OCI-LY7 (cell line): Measurements from ENCODE around the gene MYO18B. TPM values are rescaled to one million over a fixed set of nuclear protein-coding genes. Genes with fewer than 3 reads are reported as not detected.

Experiments used
- BruUV-seq: library from RNA; stranded (reverse); fragments of 400-500 nt; replicated peaks from 2 replicates; lab custom pipeline; 2021; lab: Mats Ljungman, UMichigan
- CTCF ChIA-PET: fragments of 300-600 bp; sonication (Branson Sonifier 250); formaldehyde crosslinking; loops from one replicate; lab custom pipeline; 2022; ENCODE audit warnings: antibody characterized with exemption; ENCODE audit not compliant: unreplicated experiment; lab: Charles Lee
- POLR2A ChIA-PET: fragments of 300-600 bp; sonication (Branson Sonifier 250); formaldehyde crosslinking; loops from one replicate; lab custom pipeline; 2022; ENCODE audit warnings: antibody characterized with exemption; lab: Charles Lee
- DNase-seq: peaks from one replicate; pipeline ENCODE4 v3.0.0-alpha.2; 2015; ENCODE audit warnings: low spot score
- H2AFZ ChIP-seq: fragments of 200-600 bp; sonication (generic), shearing (Covaris generic); 2 replicates; pipeline ENCODE4 v1.6.1; 2014; ENCODE audit warnings: mild to moderate bottlenecking, antibody characterized with exemption, low read length, moderate library complexity
- H3K27ac ChIP-seq: fragments of 200-600 bp; sonication (generic); 2 replicates; pipeline ENCODE4 v1.5.1; 2014; ENCODE audit warnings: mixed run types, low read depth, mild to moderate bottlenecking, moderate library complexity, low read length, inconsistent platforms; ENCODE audit not compliant: poor library complexity, severe bottlenecking
- H3K36me3 ChIP-seq: fragments of 200-600 bp; sonication (generic); 2 replicates; pipeline ENCODE4 v1.6.1; 2014; ENCODE audit warnings: mild to moderate bottlenecking, antibody characterized with exemption, low read length, moderate library complexity, mixed read lengths; ENCODE audit not compliant: insufficient read depth
- H3K4me1 ChIP-seq: fragments of 200-600 bp; sonication (generic); 2 replicates; pipeline ENCODE4 v1.5.1; 2014; ENCODE audit warnings: mild to moderate bottlenecking, low read length; ENCODE audit not compliant: insufficient read depth, poor library complexity, severe bottlenecking
- H3K4me2 ChIP-seq: fragments of 200-600 bp; sonication (generic); 2 replicates; pipeline ENCODE4 v1.6.1; 2014; ENCODE audit warnings: mild to moderate bottlenecking, low read length
- H3K4me3 ChIP-seq: fragments of 200-600 bp; sonication (generic); 2 replicates; pipeline ENCODE4 v1.5.1; 2014; ENCODE audit warnings: mild to moderate bottlenecking, low read depth, low read length; ENCODE audit not compliant: poor library complexity, severe bottlenecking
- H3K79me2 ChIP-seq: fragments of 200-600 bp; sonication (generic); 2 replicates; pipeline ENCODE4 v1.6.1; 2016; ENCODE audit warnings: low read depth, mild to moderate bottlenecking, low read length, moderate library complexity, mixed read lengths; ENCODE audit not compliant: insufficient read depth
- H3K9me2 ChIP-seq: fragments of 200-600 bp; sonication (generic); 2 replicates; pipeline ENCODE4 v1.6.1; 2016; ENCODE audit warnings: mild to moderate bottlenecking, low read length, mixed read lengths; ENCODE audit not compliant: insufficient read depth
- H3K9me3 ChIP-seq: fragments of 200-600 bp; sonication (generic); 2 replicates; pipeline ENCODE4 v1.6.1; 2014; ENCODE audit warnings: mild to moderate bottlenecking, mixed run types, low read length, mixed read lengths
- H4K20me1 ChIP-seq: fragments of 200-600 bp; sonication (generic); 2 replicates; pipeline ENCODE4 v1.6.1; 2014; ENCODE audit warnings: mild to moderate bottlenecking, antibody characterized with exemption, low read length, moderate library complexity, mixed read lengths; ENCODE audit not compliant: insufficient read depth
- CTCF ChIP-seq: fragments of 200-600 bp; sonication (generic); conservative IDR thresholded peaks from 2 replicates; pipeline ENCODE4 v1.5.1; 2014; ENCODE audit warnings: mild to moderate bottlenecking, antibody characterized with exemption, low read length, moderate library complexity, mixed read lengths
- EZH2phosphoT487 ChIP-seq: fragments of 200-600 bp; sonication (generic); IDR thresholded peaks from 2 replicates; pipeline ENCODE4 v1.6.1; 2018; ENCODE audit warnings: low read depth, borderline replicate concordance, mild to moderate bottlenecking, mixed run types, antibody characterized with exemption, low read length, moderate library complexity, mixed read lengths
- intact Hi-C: fragments of 100-400 bp; cut with micrococcal nuclease; formaldehyde crosslinking; loops from one replicate; pipeline ENCODE4 v1.10.0; 2022; ENCODE audit not compliant: unreplicated experiment
- total RNA-seq, 2 experiments: library from RNA; depleted of rRNA in 1 of 2; stranded (reverse); fragments of >200 nt in 1 of 2; shearing (Covaris generic) in 1 of 2; gene quantifications; 2 replicates each; pipeline ENCODE4 v1.2.3, GENCODE V29; 2014 to 2022

Gene MYO18B
- total RNA-seq, 2 experiments from 2014 or later, result not detected

DNA sequence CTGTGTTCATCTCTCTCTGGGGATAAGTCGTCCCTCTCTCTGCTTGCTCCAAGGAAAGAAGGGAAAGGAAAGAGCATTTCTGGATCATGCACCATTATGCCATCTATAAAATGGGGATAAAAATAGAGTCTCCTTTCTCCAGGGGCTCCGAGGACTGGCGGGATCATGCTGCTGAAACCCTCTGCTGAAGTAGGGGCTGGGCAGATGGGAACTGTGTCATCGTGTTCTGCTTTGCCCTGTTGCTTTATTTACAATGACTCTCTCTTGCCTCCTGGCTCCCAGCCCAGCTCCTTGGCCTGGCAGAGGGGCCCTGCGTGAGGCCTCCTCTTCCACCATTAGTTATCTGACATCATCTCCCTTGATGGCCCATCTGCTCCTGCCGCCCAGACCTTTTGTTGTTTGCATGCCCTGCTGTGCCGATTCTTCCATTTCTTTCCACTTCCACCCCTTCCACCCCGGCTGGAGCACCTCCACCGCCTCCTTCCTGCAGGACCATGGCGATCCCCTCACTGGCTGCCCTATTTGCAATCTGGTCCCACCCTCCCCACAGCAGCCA, 200.9 kb downstream of the MYO18B start:
- POLR2A ChIA-PET, result no interaction called here

DNA sequence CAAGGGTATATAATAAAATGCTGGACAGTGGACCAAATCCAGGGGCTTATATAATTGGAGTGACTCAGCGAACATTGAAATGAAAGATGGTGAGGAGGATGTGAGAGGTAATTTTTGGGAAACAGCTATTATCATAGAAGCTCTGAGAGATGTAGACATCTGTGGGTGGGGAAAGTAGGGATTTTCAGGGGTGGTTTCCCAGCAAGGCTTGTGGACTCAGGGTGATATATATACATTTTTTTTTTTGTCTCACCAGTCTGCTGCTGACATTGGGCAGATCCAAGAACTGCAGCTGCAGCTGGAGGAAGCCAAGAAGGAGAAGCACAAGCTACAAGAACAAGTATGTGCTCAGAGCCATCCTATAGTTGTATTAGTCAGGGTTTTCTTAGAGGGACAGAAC, 208.1 kb downstream of the MYO18B start:
- no peaks in the 10 kb centered on the region for H4K20me1 ChIP-seq
- H3K79me2 ChIP-seq, result no peaks in the 10 kb centered on the region
- ChIA-PET CTCF (no interaction called here), POLR2A (interaction anchor here (0.6 kb wide), 1 partner anchor 402 kb away, joined by 3 read pairs; no protein-coding TSS in a partner anchor)
- no peaks in the 10 kb centered on the region for H3K9me2 ChIP-seq
- H3K9me3 ChIP-seq, result no peaks in the 10 kb centered on the region
- H3K4me2 ChIP-seq, result no peak overlapping the region
- H3K27ac ChIP-seq, result no peak overlapping the region
- no peak overlapping the region for H2AFZ ChIP-seq
- BruUV-seq, result no TSS peak
- TF ChIP-seq CTCF (no peak), EZH2phosphoT487 (no peak)
- no peak for DNase-seq
- H3K4me1 ChIP-seq, result no peaks in the 10 kb centered on the region
- intact Hi-C loops, result no loop called here
- no peaks in the 10 kb centered on the region for H3K36me3 ChIP-seq
- H3K4me3 ChIP-seq, result no peak overlapping the region

More for the DNA sequence above, 200.9 kb downstream of the MYO18B start:
- intact Hi-C loops, result no loop called here
- no peaks in the 10 kb centered on the region for H3K9me2 ChIP-seq
- BruUV-seq, result no TSS peak
- CTCF ChIA-PET, result no interaction called here
- no peaks in the 10 kb centered on the region for H3K79me2 ChIP-seq
- TF ChIP-seq EZH2phosphoT487 (no peak), CTCF (no peak)
- no peak overlapping the region for H2AFZ ChIP-seq
- no peaks in the 10 kb centered on the region for H3K4me1 ChIP-seq
- no peaks in the 10 kb centered on the region for H4K20me1 ChIP-seq
- H3K4me3 ChIP-seq, result no peak overlapping the region
- DNase-seq, result no peak
- H3K9me3 ChIP-seq, result no peaks in the 10 kb centered on the region
- no peak overlapping the region for H3K4me2 ChIP-seq
- no peak overlapping the region for H3K27ac ChIP-seq
- no peaks in the 10 kb centered on the region for H3K36me3 ChIP-seq

DNA sequence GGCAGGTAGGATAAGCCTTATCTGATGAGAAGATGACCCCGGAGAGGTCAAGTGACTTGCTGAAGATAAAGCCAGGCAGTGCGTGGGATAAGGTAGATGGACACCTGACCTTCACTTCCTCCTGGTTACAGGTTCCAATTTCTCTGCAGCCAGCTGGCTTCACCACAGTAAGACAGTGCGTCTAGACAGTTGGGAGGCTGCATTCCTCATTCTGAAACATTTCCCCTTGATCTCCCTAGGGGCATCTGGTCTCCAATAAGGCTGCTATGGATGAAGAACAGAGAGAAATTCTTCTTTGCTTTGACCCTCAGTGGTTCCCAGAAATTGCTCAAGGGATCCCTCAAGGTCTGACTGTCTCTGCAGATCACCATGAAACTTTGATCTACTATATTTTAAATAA, 211.3 kb downstream of the MYO18B start:
- H3K36me3 ChIP-seq, result no peaks in the 10 kb centered on the region
- no peak overlapping the region for H3K4me3 ChIP-seq
- ChIA-PET CTCF (no interaction called here), POLR2A (no interaction called here)
- BruUV-seq, result no TSS peak
- H2AFZ ChIP-seq, result no peak overlapping the region
- H4K20me1 ChIP-seq, result no peaks in the 10 kb centered on the region
- DNase-seq, result no peak
- intact Hi-C loops, result no loop called here
- H3K9me2 ChIP-seq, result no peaks in the 10 kb centered on the region
- H3K79me2 ChIP-seq, result no peaks in the 10 kb centered on the region
- TF ChIP-seq CTCF, result no peak
- no peak for TF ChIP-seq EZH2phosphoT487
- H3K4me2 ChIP-seq, result no peak overlapping the region
- no peaks in the 10 kb centered on the region for H3K4me1 ChIP-seq
- H3K9me3 ChIP-seq, result no peaks in the 10 kb centered on the region
- H3K27ac ChIP-seq, result no peak overlapping the region
